Neural progenitor cell (in vitro differentiated cells): ENCODE measurements around the gene PGGT1B.

Experiments
- CTCF ChIP-seq: fragments of 200-600 bp; sonication (generic); IDR thresholded peaks from 2 replicates; pipeline ENCODE4 v1.5.1; 2017; ENCODE audit warnings: antibody characterized with exemption, mild to moderate bottlenecking
- EZH2phosphoT487 ChIP-seq: fragments of 200-600 bp; sonication (generic); IDR thresholded peaks from 2 replicates; pipeline ENCODE4 v1.6.1; 2017; ENCODE audit warnings: antibody characterized with exemption

GRCh38 chr5:115264786-115265185 lies 2.1 kb upstream of the PGGT1B start:
- TF ChIP-seq EZH2phosphoT487: no peak
- no peak for TF ChIP-seq CTCF
